ENCODE results near the gene NCAPD2.

DNA sequence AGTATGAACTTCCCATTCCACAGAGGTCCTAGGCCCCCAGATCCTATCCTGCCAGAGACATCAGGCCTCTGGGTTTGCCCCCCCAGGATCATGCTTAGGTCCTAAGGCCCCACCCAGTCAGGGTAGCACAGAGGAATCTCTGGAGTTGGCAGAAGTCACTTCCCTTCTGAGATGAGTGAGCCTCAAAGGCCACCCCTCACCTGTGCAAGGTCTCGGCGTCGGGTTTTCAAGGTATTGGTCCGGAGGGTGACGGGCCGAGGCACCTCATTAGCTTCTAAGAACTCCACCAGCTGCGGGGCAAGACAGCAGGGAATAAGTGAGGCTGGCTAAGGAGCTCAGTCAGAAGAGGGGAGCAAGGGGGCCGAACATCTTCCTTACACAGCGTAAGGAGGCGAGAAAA lies 69.0 kb downstream of the NCAPD2 start:
- TF ChIP-seq, protein P1, sequence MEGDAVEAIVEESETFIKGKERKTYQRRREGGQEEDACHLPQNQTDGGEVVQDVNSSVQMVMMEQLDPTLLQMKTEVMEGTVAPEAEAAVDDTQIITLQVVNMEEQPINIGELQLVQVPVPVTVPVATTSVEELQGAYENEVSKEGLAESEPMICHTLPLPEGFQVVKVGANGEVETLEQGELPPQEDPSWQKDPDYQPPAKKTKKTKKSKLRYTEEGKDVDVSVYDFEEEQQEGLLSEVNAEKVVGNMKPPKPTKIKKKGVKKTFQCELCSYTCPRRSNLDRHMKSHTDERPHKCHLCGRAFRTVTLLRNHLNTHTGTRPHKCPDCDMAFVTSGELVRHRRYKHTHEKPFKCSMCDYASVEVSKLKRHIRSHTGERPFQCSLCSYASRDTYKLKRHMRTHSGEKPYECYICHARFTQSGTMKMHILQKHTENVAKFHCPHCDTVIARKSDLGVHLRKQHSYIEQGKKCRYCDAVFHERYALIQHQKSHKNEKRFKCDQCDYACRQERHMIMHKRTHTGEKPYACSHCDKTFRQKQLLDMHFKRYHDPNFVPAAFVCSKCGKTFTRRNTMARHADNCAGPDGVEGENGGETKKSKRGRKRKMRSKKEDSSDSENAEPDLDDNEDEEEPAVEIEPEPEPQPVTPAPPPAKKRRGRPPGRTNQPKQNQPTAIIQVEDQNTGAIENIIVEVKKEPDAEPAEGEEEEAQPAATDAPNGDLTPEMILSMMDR (IDR thresholded peaks at IDR 0.05) = no peak
- no peak for TF ChIP-seq POLR2A (IDR thresholded peaks at IDR 0.05)
